Small intestine (tissue), 7 donors: ENCODE results near the gene HOXC9. TPM values are rescaled to one million over a fixed set of nuclear protein-coding genes. Genes with fewer than 3 reads are reported as not detected.

Source experiments
- DNase-seq, 2 donors: peaks; one replicate each; pipeline versions ENCODE4 v3.0.0 to v3.0.0-alpha.2; 2013
- FAIRE-seq: peaks from 2 replicates; lab custom pipeline; 2012; peaks lifted over from hg19 to GRCh38; lab: Jason Lieb, UNC
- H3K27ac ChIP-seq, 3 donors: one replicate each; pipeline ENCODE4 v1.5.1; 2013; ENCODE audit warnings: low read length in 2 of 3, mild to moderate bottlenecking in 2 of 3, control low read depth in 1 of 3, inconsistent platforms in 1 of 3, low read depth in 1 of 3, moderate library complexity in 1 of 3
- H3K27me3 ChIP-seq, 3 donors: one replicate each; pipeline ENCODE4 v1.6.1; 2013; ENCODE audit warnings: low read length in 3 of 3, inconsistent platforms in 1 of 3; ENCODE audit not compliant: control insufficient read depth in 3 of 3, insufficient read depth in 3 of 3
- H3K36me3 ChIP-seq, 3 donors: one replicate each; pipeline ENCODE4 v1.6.1; 2013; ENCODE audit warnings: low read length in 3 of 3, inconsistent platforms in 1 of 3, low read depth in 1 of 3, mild to moderate bottlenecking in 1 of 3, moderate library complexity in 1 of 3; ENCODE audit not compliant: control insufficient read depth in 3 of 3, insufficient read depth in 2 of 3
- H3K4me1 ChIP-seq, 3 donors: one replicate each; pipeline ENCODE4 v1.6.1; 2013; ENCODE audit warnings: low read length in 2 of 3, inconsistent platforms in 1 of 3, low read depth in 1 of 3, mild to moderate bottlenecking in 1 of 3, moderate library complexity in 1 of 3; ENCODE audit not compliant: control insufficient read depth in 3 of 3, insufficient read depth in 2 of 3
- H3K4me3 ChIP-seq, 3 donors: one replicate each; pipeline ENCODE4 v1.5.1; 2013; ENCODE audit warnings: low read length in 3 of 3, control low read depth in 1 of 3, inconsistent platforms in 1 of 3, low read depth in 1 of 3, mild to moderate bottlenecking in 1 of 3, moderate library complexity in 1 of 3
- H3K9me3 ChIP-seq, 2 donors: one replicate each; pipeline ENCODE4 v1.6.1; 2013; ENCODE audit warnings: low read depth in 1 of 2, low read length in 1 of 2; ENCODE audit not compliant: control insufficient read depth in 2 of 2, insufficient read depth in 1 of 2
- WGBS, 3 donors: extraction: QIAGEN DNeasy Blood & Tissue Kit; methylation state at CpG; one replicate each; pipeline ENCODE4 v1.1.7; 2013; 5-methylcytosine and 5-hydroxymethylcytosine counted together
- polyA plus RNA-seq, 4 donors: library from polyadenylated mRNA; stranded (reverse) in 3 of 4; unstranded in 1 of 4; fragments of 200-250 nt in 3 of 4; fragments of 120-200 nt in 1 of 4; gene quantifications; one replicate each; pipeline versions ENCODE4 v1.2.1 to v1.2.3, GENCODE V29; 2013
- donor health status: healthy with polysubstance abuse.
- donor health status: control.
- donor health status: control.
- donor health status: Bipolar disorder and iron deficiency.
- donor health status: healthy.

Gene HOXC9
- polyA plus RNA-seq, 4 donors = 2.2 TPM; not detected in 3

- no peaks in the 10 kb centered on the region for H3K9me3 ChIP-seq
- FAIRE-seq = no peak
- 32 to 41% (median 35%) methylated on average over 6 of the region's 6 CpGs for WGBS, 3 donors
- H3K27ac ChIP-seq = no peak overlapping the region
- no peak for DNase-seq
- H3K27me3 ChIP-seq = peaks cover 19 to 98% (median 34%) of the 10 kb centered on the region in 3 donors
- no peak overlapping the region for H3K4me3 ChIP-seq
- peaks cover 0 to 39% (median 0%) of the 10 kb centered on the region in 3 donors for H3K4me1 ChIP-seq
- H3K36me3 ChIP-seq = peaks cover 0 to 22% (median 0%) of the 10 kb centered on the region in 3 donors
Observed at GRCh38 chr12:54032086-54032619, 32.2 kb downstream of the HOXC9 start.

- peaks cover 0 to 34% (median 0%) of the 10 kb centered on the region in 3 donors for H3K4me1 ChIP-seq
- 2 to 8% (median 3%) methylated on average over 12 of the region's 12 CpGs for WGBS, 3 donors
- peaks cover 19 to 98% (median 32%) of the 10 kb centered on the region in 3 donors for H3K27me3 ChIP-seq
- H3K27ac ChIP-seq = peak within 1 kb of the TSS in 2 of 3 donors; percentile 39 to 46
- no peaks in the 10 kb centered on the region for H3K9me3 ChIP-seq
- peaks cover 0 to 22% (median 0%) of the 10 kb centered on the region in 3 donors for H3K36me3 ChIP-seq
- DNase-seq (peak; percentile 62 to 82), FAIRE-seq (no peak)
- peak within 1 kb of the TSS in 2 of 3 donors; percentile 10 to 36 for H3K4me3 ChIP-seq
Observed at GRCh38 chr12:54032627-54033100, 32.7 kb downstream of the HOXC9 start, which contains the start of gene HOXC5. HOXC5 (plus strand) TSS chr12:54033050; CDS start chr12:54033123, 73 bp downstream.

GRCh38 chr12:54033106-54033979, 33.4 kb downstream of the HOXC9 start:
- peak; percentile 43 to 77 for DNase-seq
- Histone ChIP-seq H3K4me1 (peaks cover 0 to 30% (median 0%) of the 10 kb centered on the region in 3 donors), H3K9me3 (no peaks in the 10 kb centered on the region), H3K27ac (peak overlapping the region in 2 of 3 donors; percentile 39 to 46), H3K4me3 (peak overlapping the region in 2 of 3 donors; percentile 10 to 36), H3K27me3 (peaks cover 19 to 98% (median 35%) of the 10 kb centered on the region in 3 donors), H3K36me3 (peaks cover 0 to 22% (median 0%) of the 10 kb centered on the region in 3 donors)
- no peak for FAIRE-seq
- 1 to 4% (median 3%) methylated on average over 53 to 61 of the region's 61 CpGs for WGBS, 3 donors

- peaks cover 21 to 99% (median 31%) of the 10 kb centered on the region in 3 donors for H3K27me3 ChIP-seq
- DNase-seq = no peak
- peaks cover 0 to 22% (median 0%) of the 10 kb centered on the region in 3 donors for H3K36me3 ChIP-seq
- H3K9me3 ChIP-seq = no peaks in the 10 kb centered on the region
- FAIRE-seq = no peak
- H3K27ac ChIP-seq = no peak overlapping the region
- H3K4me3 ChIP-seq = peak overlapping the region in 2 of 3 donors; percentile 10 to 36
- H3K4me1 ChIP-seq = peaks cover 0 to 29% (median 0%) of the 10 kb centered on the region in 3 donors
- WGBS, 3 donors = 24 to 33% (median 24%) methylated on average over 52 to 57 of the region's 57 CpGs
Observed at GRCh38 chr12:54033980-54034784, 34.2 kb downstream of the HOXC9 start.

GRCh38 chr12:54034785-54035310, 34.9 kb downstream of the HOXC9 start:
- Histone ChIP-seq H3K27me3 (peaks cover 21 to 99% (median 31%) of the 10 kb centered on the region in 3 donors), H3K27ac (no peak overlapping the region), H3K36me3 (peaks cover 0 to 17% (median 0%) of the 10 kb centered on the region in 3 donors), H3K4me3 (no peak overlapping the region), H3K4me1 (peaks cover 0 to 31% (median 0%) of the 10 kb centered on the region in 3 donors), H3K9me3 (no peaks in the 10 kb centered on the region)
- FAIRE-seq = no peak
- no peak for DNase-seq
- 33 to 62% (median 54%) methylated on average over 22 of the region's 22 CpGs for WGBS, 3 donors

GRCh38 chr12:54035568-54036264, 35.8 kb downstream of the HOXC9 start:
- Histone ChIP-seq H3K27me3 (peaks cover 21 to 99% (median 35%) of the 10 kb centered on the region in 3 donors), H3K4me1 (peaks cover 0 to 31% (median 0%) of the 10 kb centered on the region in 3 donors), H3K27ac (no peak overlapping the region), H3K4me3 (no peak overlapping the region), H3K9me3 (no peaks in the 10 kb centered on the region), H3K36me3 (peaks cover 0 to 15% (median 0%) of the 10 kb centered on the region in 3 donors)
- 55 to 75% (median 64%) methylated on average over 6 of the region's 6 CpGs for WGBS, 3 donors
- no peak for DNase-seq
- no peak for FAIRE-seq

GRCh38 chr12:54036620-54037359, 36.8 kb downstream of the HOXC9 start:
- WGBS, 3 donors = 72 to 77% (median 73%) methylated on average over 14 of the region's 14 CpGs
- Histone ChIP-seq H3K27ac (no peak overlapping the region), H3K9me3 (no peaks in the 10 kb centered on the region), H3K4me1 (peaks cover 0 to 31% (median 0%) of the 10 kb centered on the region in 3 donors), H3K27me3 (peaks cover 22 to 97% (median 32%) of the 10 kb centered on the region in 3 donors), H3K4me3 (no peak overlapping the region), H3K36me3 (peaks cover 0 to 12% (median 0%) of the 10 kb centered on the region in 3 donors)
- FAIRE-seq (no peak), DNase-seq (no peak)
